AG10803 (cell line): Measurements from ENCODE around the gene PTPN21.
A peak's percentile ranks its signal among the peaks of the same experiment; 100 is the strongest.

Source experiments
- DNase-seq: peaks from one replicate; pipeline ENCODE4 v3.0.0; 2010; ENCODE audit warnings: low read depth
- H3K4me3 ChIP-seq: 2 replicates; pipeline ENCODE4 v1.5.1; 2011; ENCODE audit warnings: mild to moderate bottlenecking, low read length, control low read depth
- CTCF ChIP-seq: conservative IDR thresholded peaks from 2 replicates; pipeline ENCODE4 v1.5.1; 2011; ENCODE audit warnings: mild to moderate bottlenecking, low read length, control low read depth, inconsistent platforms

PTPN21 gene

DNA sequence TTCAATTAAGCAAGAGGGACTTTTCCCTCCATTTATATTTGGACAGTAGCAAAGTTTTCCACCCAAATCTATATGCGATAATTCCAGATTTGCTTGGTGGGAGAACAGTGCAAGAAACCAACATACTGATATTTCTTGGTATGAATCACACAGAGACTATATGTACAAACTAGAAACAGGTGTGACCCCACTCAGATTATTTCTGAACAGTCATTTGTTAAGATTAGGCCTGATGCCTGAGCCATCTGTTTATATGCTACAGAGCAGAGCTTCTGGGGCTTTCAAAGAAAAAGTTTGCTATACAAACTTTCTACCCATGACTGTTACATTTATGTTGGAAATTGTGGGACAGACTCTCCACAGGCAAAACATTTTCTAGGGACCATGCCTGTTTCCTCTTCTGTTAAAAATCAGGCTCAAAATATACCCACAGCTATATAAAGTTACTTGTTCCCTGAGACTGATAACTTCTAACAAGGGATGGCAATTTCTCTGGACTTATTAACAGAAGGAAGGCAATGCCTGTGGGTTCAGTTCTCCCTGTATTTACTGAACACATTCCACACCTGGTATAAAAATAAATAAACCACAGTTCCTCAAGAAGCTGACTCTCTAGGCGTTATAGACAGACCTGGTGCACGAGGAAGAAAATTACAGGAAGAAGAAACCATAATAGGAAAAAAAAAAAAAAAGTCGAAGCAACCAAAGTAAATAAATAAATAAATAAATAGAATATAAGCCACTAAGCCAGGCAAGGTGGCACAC, 8.0 kb downstream of the PTPN21 start:
- H3K4me3 ChIP-seq: no peak overlapping the region
- DNase-seq: no peak
- no peak for TF ChIP-seq CTCF

DNA sequence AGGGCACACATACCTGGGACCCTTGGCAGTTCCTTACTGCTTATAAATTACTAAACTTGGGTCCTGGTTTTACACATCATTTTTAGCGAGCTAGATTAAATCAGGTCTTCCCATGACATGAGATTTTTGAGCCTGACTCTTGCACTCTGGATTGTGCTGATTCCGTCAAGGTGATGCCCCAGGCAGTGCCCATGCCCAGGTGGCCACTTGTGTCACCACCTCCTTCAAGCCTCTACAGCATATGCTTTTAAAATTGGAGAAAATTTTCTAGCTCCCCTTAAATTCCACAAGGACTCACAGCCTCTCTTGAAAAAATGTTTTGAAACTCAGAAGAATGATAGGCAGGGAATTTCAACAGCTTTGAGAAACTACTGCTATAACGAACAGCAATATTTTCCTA, 9.6 kb downstream of the PTPN21 start:
- TF ChIP-seq CTCF: no peak
- H3K4me3 ChIP-seq: no peak overlapping the region
- no peak for DNase-seq

- no peak for TF ChIP-seq CTCF
- DNase-seq: no peak
- no peak overlapping the region for H3K4me3 ChIP-seq
Measured at GRCh38 chr14:88542857-88543795, 11.7 kb downstream of the PTPN21 start.

GRCh38 chr14:88541324-88541723, 13.5 kb downstream of the PTPN21 start:
- no peak overlapping the region for H3K4me3 ChIP-seq
- no peak for TF ChIP-seq CTCF
- no peak for DNase-seq

- no peak overlapping the region for H3K4me3 ChIP-seq
- DNase-seq: no peak
- TF ChIP-seq CTCF: no peak
Measured at GRCh38 chr14:88535813-88536212, 19.0 kb downstream of the PTPN21 start.

DNA sequence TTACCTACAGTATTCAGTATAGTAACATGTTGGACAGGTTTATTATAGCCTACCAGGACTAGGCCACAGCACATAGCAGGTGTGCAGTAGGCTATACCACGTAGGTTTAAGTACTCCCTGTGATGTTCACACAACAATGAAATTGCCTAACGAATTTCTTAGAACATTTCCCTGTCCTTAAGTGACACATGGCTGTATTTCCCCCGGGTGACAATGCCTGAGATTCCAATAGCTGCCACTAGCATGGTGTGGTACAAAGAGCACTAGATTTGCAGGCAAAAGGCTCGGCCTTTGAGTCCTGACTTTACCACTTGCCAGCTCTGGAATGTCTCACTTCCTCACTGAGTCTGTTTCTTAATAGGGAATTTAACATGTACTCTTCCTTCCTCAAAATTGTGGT, 19.7 kb downstream of the PTPN21 start:
- TF ChIP-seq CTCF: 0 out of 2 replicates have a peak, but pooled peaks have one; percentile 3
- peak; percentile 25 for DNase-seq
- H3K4me3 ChIP-seq: no peak overlapping the region
